GM18907 (cell line): Measurements from ENCODE around the gene DIP2A.
A peak's percentile ranks its signal among the peaks of the same experiment; 100 is the strongest.
"Not testable (repeated sequence)": the region's sequence is repeated elsewhere in the genome, so short reads cannot be mapped to it uniquely, and the experiment has no call there.

ENCODE experiments used
- ATAC-seq: cut with Tn5 transposase; IDR thresholded peaks from one replicate; pipeline ENCODE4 v1.9.1; 2021; ENCODE audit warnings: mild to moderate bottlenecking, moderate library complexity; ENCODE audit not compliant: unreplicated experiment

The DIP2A gene

DNA sequence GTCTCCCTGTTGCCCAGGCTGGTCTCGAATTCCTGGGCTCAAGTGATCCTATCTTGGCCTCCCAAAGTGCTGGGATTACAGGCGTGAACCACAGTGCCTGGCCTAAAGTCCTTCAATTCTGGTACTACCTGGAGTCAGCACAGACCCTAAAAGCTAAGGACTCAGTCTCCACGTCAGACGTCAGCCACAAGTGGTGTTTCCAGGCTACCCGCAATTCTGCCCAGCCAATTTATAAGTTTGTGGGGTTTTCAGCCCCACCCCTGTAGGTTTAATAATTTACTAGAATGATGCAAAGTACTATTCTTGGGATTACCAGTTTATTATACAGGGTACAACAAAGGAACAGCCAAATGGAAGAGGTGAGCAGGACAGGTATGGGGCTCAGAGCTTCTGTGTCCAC is 10.6 kb upstream of the DIP2A start:
- no peak for ATAC-seq

DNA sequence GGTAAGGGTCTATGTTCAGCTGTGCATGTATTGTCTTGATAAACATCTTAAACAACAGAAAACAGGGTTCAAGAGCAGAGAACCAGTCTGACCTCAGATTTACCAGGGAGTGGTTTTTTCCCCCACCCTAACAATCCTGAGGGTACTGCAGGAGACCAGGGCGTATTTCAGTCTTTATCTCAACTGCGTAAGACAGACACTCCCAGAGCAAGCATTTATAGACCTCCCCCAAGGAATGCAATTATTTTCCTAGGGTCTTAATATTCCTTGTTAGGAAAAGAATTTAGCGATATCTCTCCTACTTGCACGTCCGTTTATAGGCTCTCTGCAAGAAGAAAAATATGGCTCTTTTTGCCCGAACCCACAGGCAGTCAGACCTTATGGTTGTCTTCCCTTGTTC is 9.8 kb upstream of the DIP2A start:
- not testable (repeated sequence) for ATAC-seq

DNA sequence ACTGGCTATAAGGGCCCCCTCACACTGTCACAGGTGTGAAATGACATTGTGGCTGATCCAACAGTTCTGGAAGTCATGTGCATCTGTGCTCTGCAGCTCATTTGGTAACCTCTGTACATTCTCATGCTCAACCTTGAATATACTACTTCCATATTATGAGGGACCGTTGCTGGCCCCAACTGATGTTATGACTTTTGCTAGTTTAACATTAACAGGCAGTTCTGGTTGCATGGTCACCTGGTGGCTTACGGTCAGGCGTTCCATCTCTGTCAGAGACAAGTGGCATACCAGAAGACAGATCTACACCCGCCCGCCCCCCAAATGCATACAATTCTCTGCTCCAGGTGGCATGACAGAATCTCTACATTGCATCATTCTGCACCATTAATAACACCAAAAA is 6.0 kb upstream of the DIP2A start:
- ATAC-seq, result no peak

DNA sequence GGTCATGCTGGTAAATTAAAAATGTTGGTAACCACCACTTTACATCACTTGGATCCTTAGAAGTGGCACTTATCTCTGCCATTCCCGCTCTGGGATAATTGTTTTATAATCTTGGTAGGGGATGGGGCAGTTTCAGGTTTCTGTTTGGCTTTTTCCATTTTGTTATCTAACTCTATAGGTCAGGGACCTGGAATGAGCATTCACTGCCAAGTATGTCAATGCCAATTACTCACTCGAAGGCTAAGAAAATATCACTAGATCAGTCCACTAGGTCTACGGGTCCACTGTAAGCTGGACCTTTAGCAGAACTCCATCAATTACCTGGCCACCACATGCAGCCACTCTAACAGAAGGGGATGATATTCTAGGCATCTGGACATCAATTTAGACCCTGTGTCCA is 4.5 kb upstream of the DIP2A start:
- no peak for ATAC-seq

DNA sequence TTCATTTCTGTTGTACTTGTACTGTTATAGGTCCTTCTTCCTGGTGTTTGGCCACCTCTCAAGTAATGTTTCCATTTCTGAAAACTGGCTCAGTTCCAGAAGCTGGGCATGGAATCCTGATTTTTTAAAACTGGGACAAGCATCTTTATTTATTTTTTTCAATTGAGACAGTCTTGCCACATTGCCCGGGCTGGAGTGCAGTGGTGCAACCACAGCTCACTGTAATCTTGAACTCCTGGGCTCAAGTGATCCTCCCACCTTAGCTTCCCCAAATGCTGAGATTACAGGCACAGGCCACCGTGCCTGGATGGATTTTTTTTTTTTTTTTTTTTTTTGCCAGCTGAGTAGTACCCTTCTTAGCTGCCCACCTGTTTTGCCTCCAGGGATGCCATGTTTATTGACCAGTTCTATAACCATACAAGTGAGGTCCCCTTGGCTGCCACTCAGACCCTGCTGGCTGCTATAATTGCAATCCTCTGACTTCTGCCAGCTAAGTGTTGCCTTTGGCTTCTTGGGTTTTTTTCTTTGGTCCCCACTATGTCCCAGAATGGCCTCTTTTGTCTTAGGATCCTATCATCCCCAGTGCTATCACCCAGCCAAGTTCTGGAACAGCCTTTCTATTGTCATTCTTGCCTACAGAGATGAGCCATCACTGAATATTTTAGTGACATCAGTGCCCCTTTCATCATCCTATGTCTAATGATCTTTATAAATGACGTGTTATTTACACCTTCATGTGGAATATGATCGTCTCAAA is 3.9 kb upstream of the DIP2A start:
- no peak for ATAC-seq

DNA sequence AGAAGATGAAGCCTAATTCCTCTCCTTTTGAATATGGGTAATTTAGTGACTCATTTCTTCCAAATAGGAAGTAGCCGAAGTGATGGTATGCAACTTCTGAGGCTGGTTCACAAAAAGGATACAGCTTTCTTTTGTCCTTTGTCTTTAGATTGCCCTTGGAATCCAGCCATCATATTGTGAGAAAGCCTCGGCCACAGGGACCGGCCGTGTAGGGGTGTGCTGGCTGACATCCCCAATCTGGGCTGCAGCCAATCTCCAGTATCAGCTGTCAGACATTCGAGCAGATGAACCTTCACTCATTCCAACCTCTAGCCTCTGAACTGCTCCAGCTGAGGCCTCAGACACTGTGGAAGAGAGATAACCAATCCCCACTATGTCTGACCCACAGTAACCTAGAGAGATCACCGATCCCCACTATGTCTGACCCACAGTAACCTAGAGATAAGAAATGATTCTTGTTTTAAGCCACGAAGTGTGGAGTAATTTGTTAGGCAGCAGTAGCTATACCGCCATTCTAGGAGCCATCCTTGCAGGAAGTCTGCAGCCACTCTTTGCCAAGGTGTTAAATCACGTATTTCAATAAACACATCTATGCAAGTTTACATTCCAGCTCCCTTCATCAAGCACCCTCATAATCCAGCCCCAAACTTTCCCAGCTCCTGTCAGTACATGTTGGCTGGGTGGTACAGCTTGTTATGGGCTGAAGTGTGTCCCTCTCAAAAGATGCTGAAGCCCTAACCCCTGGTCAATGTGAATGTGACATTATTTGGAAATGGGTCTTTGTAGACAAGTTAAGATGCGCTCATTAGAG is 2.9 kb upstream of the DIP2A start:
- ATAC-seq, result no peak

DNA sequence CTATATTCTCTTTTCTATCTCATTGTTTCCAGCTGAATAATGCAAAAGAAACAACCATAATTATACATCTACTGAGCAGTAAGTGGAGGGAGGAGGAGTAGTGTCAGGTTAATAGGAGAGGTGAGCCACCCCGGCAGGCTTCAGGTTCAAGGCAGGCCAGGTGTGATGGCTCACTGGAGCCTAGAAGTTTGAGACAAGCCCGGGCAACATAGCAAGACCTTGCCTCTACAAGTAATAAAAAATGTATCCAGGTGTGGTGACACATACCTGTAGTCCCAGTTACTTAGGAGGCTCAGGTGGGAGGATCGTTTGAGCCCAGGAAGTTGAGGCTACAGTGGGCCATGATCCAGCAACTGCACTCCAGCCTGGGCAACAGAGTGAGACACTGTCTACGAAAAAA is 1.9 kb upstream of the DIP2A start:
- ATAC-seq, result no peak

DNA sequence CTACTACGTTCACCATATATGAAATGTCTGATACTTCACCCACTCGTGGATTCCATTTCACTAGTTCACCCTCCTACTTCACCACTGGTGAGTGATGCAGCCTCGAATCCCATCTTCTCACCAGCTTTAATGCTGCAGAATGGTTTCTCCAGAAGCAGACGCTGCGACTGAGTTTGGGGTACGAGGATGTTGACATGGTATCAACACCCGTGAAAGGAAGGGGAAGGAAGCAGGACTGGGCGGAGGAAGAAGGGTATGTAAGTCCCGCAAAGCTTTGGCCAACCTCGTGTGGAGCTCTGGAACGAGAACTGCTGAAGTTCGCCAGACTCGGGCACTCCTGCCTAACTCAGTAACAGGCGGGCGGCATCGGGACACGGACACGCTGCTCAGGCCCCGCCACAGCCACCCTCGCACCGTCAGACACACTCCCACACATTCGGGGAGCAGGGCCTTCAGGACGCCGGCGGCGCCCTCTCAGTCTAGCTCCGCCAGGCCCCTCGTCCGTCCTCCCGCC is 833 bp upstream of the DIP2A start:
- ATAC-seq, result peak; percentile 28

DNA sequence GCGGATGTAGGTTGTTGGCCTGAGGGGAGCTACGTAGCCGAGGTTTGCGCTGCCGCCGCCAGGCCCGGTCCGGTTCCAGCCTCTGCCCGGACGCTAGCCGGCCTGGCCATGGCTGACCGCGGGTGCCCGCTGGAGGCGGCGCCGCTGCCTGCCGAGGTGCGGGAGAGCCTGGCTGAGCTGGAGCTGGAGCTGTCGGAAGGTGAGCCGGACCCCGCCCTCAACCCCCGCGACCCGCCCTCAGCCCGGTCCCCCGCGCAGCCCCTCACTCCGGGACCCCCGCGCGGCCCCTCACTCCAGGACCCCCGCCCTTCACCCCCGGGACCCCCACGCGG is 299 bp downstream of the DIP2A start:
- no peak for ATAC-seq

DNA sequence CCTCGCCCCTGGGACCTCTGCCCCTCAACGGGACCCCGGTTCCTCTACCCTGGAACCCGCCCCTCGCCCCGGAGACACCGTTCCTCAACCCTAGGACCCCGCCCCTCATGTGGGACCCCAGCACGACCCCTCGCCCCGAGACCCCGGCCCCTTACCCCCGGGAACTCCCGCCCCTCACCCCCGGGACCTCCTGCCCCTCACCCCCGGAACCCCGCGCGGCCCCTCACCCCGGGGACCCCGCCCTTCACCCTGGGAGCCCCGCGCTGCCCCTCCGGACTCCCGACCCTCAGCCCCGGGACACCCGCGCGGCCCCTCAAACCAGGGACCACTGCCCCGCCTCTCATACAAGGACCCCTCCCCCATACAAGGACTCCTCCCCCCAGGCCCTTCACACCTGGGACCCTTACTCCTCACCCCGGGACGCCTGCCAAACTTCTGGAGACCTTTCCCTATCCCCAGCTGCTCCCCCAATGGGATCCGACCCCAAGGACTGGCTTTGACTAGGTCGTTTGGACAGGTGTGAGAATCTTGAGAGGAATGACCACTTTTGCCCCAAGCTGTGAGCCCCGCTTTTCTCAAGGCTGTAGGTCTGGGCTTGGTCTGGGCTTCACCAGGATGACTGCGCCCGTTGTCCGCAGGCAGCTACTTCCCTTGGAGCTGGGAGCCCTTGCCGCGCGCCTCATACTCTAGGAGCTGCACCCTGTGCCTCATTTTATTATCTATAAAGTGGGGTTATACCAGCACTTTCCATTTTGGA is 843 bp downstream of the DIP2A start:
- ATAC-seq, result no peak

DNA sequence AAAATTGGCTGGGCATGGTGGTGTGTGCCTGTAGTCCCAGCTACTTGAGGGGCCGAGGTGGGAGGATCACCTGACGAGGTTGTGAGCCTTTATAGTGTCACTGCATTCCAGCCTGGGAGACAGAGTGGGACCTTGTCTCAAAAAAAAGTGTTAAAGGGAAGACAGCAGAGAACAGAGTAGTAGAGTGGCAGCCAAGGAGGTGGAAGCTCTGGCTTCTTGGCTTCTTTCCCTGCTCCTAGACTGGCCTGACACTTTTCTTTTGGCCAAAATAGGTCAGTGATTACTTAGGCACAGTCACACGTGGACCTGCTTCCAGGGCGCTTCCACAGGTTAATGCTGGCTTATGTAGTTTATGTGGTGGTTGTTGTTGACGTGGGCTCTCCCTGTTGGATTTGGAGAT is 3.2 kb downstream of the DIP2A start:
- ATAC-seq, result no peak

DNA sequence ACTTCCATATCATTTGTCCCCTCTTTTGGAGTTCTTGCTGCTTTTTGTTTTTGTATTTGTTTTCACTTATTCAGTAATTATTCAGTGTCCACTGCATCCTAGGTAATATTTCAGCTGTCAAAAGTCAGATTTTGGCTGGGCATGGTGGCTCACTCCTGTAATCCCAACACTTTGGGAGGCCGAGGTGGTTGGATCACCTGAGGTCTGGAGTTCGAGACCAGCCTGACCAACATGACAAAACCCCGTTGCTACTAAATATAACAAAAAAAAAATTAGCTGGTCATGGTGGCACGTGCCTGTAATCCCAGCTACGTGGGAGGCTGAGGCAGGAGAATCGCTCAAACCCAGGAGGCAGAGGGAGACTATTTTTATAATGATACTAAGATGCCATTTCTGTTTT is 6.5 kb downstream of the DIP2A start:
- not testable (repeated sequence) for ATAC-seq

DNA sequence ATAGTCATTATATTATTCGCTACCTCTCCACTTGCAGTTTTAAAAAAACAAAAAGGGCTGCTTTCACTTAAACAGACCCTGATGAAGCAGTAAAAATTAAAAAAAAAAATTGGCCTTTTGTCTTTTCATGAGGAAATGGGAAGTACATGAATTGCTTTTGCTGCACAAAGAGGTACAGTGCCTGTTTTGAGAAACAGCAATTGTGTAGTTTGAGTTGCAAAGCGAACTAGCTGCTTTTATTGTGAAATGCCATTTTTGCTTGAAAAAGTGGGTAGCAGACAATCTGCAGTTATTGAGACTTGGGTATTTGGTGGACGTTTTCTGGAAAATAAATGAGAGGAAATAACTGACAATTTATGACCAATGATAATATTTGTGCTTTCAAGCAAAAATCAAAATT is 7.0 kb downstream of the DIP2A start:
- ATAC-seq, result no peak

DNA sequence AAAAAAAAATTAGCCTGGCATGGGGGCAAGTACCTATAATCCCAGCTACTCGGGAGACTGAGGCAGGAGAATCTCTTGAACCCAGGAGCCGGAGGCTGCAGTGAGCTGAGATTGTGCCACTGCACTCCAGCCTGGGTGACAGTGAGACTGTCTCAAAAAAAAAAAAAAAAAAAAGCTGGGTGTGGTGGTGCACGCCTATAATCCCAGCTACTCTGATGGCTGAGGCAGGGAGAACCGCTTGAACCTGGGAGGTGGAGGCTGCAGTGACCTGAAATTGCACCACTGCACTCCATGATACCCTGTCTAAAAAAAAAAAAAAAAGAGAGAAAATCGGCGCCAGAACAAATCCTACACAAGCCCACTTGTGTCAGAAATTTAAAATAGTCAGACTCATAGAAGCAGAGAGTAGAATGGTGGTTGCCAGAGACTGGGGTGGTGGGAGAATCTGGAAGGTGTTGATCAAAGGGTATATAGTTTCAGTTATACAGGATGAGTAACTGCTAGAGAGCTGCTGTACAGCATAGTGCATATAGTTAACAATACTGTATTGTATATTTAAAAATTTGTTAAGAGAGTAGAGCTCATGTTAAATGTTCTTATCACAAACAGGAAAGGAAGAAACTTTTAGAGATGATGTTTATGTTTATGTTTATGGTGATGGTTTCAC is 9.6 kb downstream of the DIP2A start:
- ATAC-seq, result no peak

DNA sequence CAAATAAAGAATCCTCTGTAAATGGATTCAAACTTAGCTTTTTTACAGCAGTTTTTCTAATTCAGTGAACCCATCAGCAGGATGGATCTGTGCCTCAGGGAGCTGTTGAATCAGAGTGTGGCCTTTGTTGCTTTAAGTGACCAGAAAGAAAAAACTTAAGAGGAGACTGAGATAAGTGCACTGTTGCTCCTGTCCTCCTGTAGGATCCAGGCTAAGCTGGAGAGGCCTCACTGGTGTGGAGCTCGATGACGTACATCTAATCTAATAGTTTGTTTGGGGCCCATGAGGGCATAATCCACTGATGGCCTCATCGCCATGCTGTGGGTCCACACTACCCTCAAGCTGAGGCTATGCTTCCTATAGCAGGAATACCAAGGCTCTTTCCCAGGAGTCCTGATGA is 10.6 kb downstream of the DIP2A start:
- ATAC-seq, result no peak

DNA sequence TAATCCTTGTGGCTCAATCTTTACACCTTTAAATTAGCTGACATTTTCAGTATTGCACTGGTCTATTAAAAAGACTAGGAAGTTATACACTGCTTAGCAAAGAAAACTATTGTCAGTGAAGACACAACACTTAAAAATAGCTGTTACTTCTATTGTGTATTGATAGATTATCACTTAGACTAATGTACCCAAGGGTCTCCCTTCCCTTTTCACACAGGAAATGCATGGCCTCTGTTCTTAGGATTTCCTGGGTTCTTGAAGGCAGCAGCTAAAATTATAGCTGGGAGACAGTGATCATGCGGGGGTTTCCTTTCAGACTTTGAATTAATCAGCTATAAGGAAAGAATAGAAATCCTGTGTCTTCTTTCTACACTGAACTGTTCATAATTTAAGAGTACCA is 12.8 kb downstream of the DIP2A start:
- ATAC-seq, result no peak

DNA sequence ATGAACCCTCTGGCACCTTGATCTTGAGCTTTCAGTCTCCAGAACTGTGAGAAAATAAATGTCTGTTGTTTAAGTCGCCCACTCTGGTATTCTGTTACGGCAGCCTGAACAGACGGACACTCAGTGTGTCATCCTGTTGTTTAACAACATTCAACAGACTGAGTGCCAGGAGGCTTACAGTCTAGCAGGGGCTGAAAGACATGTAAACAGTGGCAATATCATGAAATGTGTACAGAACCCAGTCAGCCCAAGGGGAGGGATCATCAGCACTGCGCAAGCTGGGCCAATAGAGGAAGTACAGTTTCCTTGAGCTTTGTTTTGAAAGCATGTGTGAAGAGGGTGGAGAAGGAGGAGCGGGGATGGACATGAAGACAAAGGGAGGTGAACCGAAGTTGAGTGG is 13.6 kb downstream of the DIP2A start:
- no peak for ATAC-seq

DNA sequence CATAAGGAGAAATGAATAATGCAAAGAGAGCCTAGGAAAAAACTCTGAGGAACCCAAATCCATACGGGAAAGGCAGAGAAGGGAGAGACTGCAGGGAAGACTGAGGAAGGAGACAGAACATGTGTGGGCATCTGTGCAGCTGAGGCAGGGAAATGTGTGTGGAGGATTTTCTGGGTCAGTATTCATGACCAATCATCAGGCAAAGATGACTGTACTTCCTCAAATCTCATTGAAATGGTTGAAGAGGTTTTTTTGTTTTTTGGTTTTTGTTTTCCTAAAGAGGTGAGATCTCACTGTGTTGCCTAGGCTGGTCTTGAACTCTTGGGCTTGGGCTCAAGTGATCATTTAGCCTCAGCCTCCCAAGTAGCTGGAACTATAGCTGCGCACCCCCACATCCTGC is 15.7 kb downstream of the DIP2A start:
- no peak for ATAC-seq

DNA sequence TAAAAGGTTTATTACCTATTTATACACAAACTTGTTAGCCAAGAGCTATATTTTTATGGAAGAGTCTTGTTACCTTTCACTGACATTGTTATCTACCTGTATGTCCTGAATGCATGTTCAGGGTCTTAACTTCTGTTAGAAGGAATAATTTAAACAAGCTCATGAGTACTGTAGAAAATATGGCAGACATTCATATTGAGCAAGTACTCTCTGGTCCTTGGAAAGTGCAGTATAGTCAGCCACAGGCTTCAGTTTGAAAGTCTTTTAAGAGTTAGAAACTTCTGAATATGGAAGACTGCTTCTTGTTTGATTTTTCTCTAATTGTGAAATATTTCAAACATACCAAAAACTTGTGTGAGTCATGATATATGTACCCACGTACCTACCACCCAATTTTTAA is 16.6 kb downstream of the DIP2A start:
- ATAC-seq, result no peak

DNA sequence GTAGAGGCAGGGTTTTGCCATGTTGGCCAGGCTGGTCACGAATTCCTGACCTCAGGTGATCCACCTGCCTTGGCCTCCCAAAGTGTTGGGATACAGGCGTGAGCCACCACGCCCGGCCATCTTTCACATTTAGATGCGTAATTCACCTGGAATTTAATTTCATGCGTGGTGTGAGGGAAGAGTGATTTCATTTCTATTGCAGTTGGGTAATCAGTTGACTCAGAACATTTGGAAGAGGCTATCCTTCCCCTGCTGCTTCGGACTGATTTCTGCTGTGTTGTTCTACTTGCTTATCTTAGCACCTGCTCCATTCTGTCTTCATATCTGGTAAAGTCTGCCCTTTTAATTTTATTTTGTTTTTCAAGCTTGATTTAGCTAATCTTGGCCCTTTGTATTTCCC is 19.1 kb downstream of the DIP2A start:
- ATAC-seq, result no peak

DNA sequence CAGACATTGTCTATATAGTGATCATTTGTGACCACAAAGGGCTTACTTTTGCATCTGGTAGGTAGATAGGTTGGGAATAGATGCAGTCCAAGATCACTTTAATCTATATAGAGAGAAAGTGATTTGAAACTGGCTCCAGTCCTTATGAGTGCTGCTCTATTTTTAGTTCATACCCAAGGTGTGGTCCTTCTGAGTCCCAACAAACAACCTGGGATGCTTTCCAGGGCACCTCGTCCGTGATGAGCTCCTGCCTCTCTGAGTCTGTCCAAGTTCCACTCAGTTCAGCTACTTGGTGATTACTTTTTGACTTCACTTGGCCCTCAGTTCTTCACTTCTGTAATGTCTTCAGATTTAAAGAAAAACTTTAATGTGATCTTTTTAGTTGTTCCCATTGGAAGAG is 20.2 kb downstream of the DIP2A start:
- no peak for ATAC-seq
